Left lung (tissue), 10 donors: ENCODE measurements around the gene CACNA2D3. TPM values are rescaled to one million over a fixed set of nuclear protein-coding genes. Genes with fewer than 3 reads are reported as not detected.

Source experiments
- ATAC-seq: fragments of 200-7000 bp; cut with Tn5 transposase; one replicate; pipeline ENCODE4 v1.9.1; 2020; ENCODE audit warnings: moderate library complexity
- DNase-seq, 4 donors: peaks; one replicate each; pipeline ENCODE4 v3.0.0-alpha.2; 2013 to 2020
- H3K27ac ChIP-seq, 2 donors: fragments of 200-600 bp; sonication (generic) in 1 of 2; one replicate each; pipeline versions ENCODE4 v1.5.0 to v1.8.0; 2020 to 2021
- H3K27me3 ChIP-seq, 2 donors: fragments of 200-600 bp; sonication (generic) in 1 of 2; one replicate each; pipeline versions ENCODE4 v1.5.0 to v1.8.0; 2020 to 2021
- H3K36me3 ChIP-seq, 2 donors: fragments of 200-600 bp; sonication (generic) in 1 of 2; one replicate each; pipeline versions ENCODE4 v1.5.0 to v1.8.0; 2020 to 2021
- H3K4me1 ChIP-seq, 2 donors: fragments of 200-600 bp; one replicate each; pipeline ENCODE4 v1.8.0; 2021
- H3K4me3 ChIP-seq, 2 donors: fragments of 200-600 bp; sonication (generic) in 1 of 2; one replicate each; pipeline versions ENCODE4 v1.5.0 to v1.8.0; 2020 to 2021; ENCODE audit warnings: mild to moderate bottlenecking in 1 of 2
- H3K9me3 ChIP-seq, 2 donors: fragments of 200-600 bp; sonication (generic) in 1 of 2; one replicate each; pipeline versions ENCODE4 v1.5.0 to v1.8.0; 2020 to 2021
- intact Hi-C, 2 donors: fragments of 100-400 bp; cut with DNase I; formaldehyde crosslinking; loops; one replicate each; pipeline versions ENCODE4 v1.11.2 to v1.14.2; 2022
- polyA plus RNA-seq, 6 donors: library from polyadenylated mRNA; unstranded; fragments of 120-200 nt; gene quantifications; one replicate each; pipeline ENCODE4 v1.2.1, GENCODE V29; 2013; ENCODE audit not compliant: insufficient read length in 6 of 6
- total RNA-seq, 2 donors: library from RNA; stranded (reverse); fragmentation: NEBNext Ultra II Directional; extraction: Animal tissue kit (Norgen Biotek cat#: 25700); gene quantifications; one replicate each; pipeline ENCODE4 v1.2.1, GENCODE V29; 2021
- TF ChIP-seq, protein P1 (sequence below), 2 donors: fragments of 200-600 bp; sonication (generic) in 1 of 2; IDR thresholded peaks; one replicate each; pipeline versions ENCODE4 v1.5.0 to v1.8.0; 2021; ENCODE audit warnings: antibody characterized with exemption in 2 of 2
- donor health status: DM: no; HTN: yes; CAD: no.
- donor health status: DM: no; HTN: no; CAD: no.

Gene CACNA2D3
- total and polyA plus RNA-seq, 8 donors = 1.1 to 2.7 (median 1.5) TPM

DNA sequence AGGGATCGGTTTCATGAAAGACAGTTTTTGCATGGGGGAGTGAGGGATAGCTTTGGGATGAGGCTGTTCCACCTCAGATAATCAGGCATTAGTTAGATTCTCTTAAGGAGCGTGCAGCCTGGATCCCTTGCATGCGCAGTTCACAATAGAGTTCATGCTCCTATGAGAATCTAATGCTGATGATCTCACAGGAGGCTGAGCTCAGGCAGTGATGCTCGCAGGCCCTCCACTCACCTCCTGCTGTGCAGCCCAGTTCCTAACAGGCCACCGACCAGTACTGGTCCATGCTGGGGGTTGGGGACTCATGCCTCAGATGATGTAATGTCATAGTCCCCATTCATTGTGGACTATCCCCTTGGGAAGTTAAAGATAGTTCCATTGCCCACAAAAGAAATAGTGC, 255.8 kb downstream of the CACNA2D3 start:
- intact Hi-C loops = no loop called here
- no peaks in the 10 kb centered on the region for H3K36me3 ChIP-seq
- DNase-seq = no peak

DNA sequence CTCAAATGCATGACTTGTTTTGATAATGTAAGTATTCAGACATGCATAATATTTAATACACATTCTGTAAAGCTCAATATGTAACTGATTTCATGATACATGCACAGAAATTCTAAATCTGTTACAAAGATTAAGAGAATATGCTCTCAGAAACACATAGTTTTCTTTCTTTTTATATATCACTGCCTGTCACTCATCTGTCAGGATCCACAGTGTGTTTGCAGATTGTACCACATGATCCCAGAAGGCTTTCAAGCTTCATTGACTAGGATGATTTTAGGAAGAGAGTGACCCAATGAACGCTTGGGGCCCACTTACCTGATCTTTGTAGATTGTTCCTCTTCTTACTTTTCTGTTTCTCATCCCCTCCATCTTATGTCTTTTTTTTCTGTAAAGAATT, 261.9 kb downstream of the CACNA2D3 start:
- Histone ChIP-seq H3K36me3 (no peaks in the 10 kb centered on the region), H3K27me3 (no peaks in the 10 kb centered on the region), H3K4me3 (no peak overlapping the region), H3K27ac (no peak overlapping the region), H3K9me3 (no peaks in the 10 kb centered on the region), H3K4me1 (no peaks in the 10 kb centered on the region)
- ATAC-seq = no peak
- TF ChIP-seq, protein P1, sequence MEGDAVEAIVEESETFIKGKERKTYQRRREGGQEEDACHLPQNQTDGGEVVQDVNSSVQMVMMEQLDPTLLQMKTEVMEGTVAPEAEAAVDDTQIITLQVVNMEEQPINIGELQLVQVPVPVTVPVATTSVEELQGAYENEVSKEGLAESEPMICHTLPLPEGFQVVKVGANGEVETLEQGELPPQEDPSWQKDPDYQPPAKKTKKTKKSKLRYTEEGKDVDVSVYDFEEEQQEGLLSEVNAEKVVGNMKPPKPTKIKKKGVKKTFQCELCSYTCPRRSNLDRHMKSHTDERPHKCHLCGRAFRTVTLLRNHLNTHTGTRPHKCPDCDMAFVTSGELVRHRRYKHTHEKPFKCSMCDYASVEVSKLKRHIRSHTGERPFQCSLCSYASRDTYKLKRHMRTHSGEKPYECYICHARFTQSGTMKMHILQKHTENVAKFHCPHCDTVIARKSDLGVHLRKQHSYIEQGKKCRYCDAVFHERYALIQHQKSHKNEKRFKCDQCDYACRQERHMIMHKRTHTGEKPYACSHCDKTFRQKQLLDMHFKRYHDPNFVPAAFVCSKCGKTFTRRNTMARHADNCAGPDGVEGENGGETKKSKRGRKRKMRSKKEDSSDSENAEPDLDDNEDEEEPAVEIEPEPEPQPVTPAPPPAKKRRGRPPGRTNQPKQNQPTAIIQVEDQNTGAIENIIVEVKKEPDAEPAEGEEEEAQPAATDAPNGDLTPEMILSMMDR (IDR thresholded peaks at IDR 0.05) = no peak
- DNase-seq = no peak
- intact Hi-C loops = no loop called here

More for the DNA sequence above, 255.8 kb downstream of the CACNA2D3 start:
- no peaks in the 10 kb centered on the region for H3K4me1 ChIP-seq
- TF ChIP-seq, protein P1 (IDR thresholded peaks at IDR 0.05) = no peak
- H3K4me3 ChIP-seq = no peak overlapping the region
- no peak for ATAC-seq
- no peaks in the 10 kb centered on the region for H3K27me3 ChIP-seq
- no peaks in the 10 kb centered on the region for H3K9me3 ChIP-seq
- H3K27ac ChIP-seq = no peak overlapping the region

- intact Hi-C loops = no loop called here
- Histone ChIP-seq H3K9me3 (peaks cover 0 to 2% of the 10 kb centered on the region in 2 donors), H3K27me3 (no peaks in the 10 kb centered on the region), H3K4me3 (no peak overlapping the region), H3K4me1 (no peaks in the 10 kb centered on the region), H3K27ac (no peak overlapping the region), H3K36me3 (no peaks in the 10 kb centered on the region)
- no peak for DNase-seq
- no peak for ATAC-seq
- TF ChIP-seq, protein P1 (IDR thresholded peaks at IDR 0.05) = no peak
Observed at GRCh38 chr3:54390582-54390981, 268.2 kb downstream of the CACNA2D3 start.

- H3K4me3 ChIP-seq = no peak overlapping the region
- DNase-seq (no peak), ATAC-seq (no peak)
- no peaks in the 10 kb centered on the region for H3K27me3 ChIP-seq
- TF ChIP-seq, protein P1 (IDR thresholded peaks at IDR 0.05) = no peak
- H3K27ac ChIP-seq = no peak overlapping the region
- intact Hi-C loops = no loop called here
- no peaks in the 10 kb centered on the region for H3K36me3 ChIP-seq
- peaks cover 0 to 2% of the 10 kb centered on the region in 2 donors for H3K9me3 ChIP-seq
- no peaks in the 10 kb centered on the region for H3K4me1 ChIP-seq
Observed at GRCh38 chr3:54393150-54393549, 270.8 kb downstream of the CACNA2D3 start.

GRCh38 chr3:54408328-54408727, 286.0 kb downstream of the CACNA2D3 start:
- Histone ChIP-seq H3K9me3 (no peaks in the 10 kb centered on the region), H3K27me3 (no peaks in the 10 kb centered on the region), H3K4me3 (no peak overlapping the region), H3K36me3 (no peaks in the 10 kb centered on the region), H3K27ac (no peak overlapping the region), H3K4me1 (no peaks in the 10 kb centered on the region)
- no peak for DNase-seq
- TF ChIP-seq, protein P1 (IDR thresholded peaks at IDR 0.05) = no peak
- no peak for ATAC-seq
- intact Hi-C loops = no loop called here
